WTC11 (cell line): Measurements from ENCODE around the gene COL16A1. TPM values are rescaled to one million over a fixed set of nuclear protein-coding genes. Genes with fewer than 3 reads are reported as not detected.
A peak's percentile ranks its signal among the peaks of the same experiment; 100 is the strongest.

ENCODE experiments used
- ATAC-seq: fragments of 200-7000 bp; cut with Tn5 transposase; 2 replicates; pipeline ENCODE4 v1.10.0; 2021; ENCODE audit warnings: mild to moderate bottlenecking, moderate library complexity
- CTCF ChIA-PET: fragments of 300-600 bp; sonication (Branson Sonifier 250); formaldehyde crosslinking; loops from one replicate; lab custom pipeline; 2021; ENCODE audit warnings: antibody characterized with exemption; lab: Charles Lee
- POLR2A ChIA-PET: fragments of 350-600 bp; sonication (Branson Sonifier 250); formaldehyde crosslinking; loops from one replicate; lab custom pipeline; 2021; ENCODE audit warnings: antibody characterized with exemption; lab: Charles Lee
- DNase-seq: peaks from one replicate; pipeline ENCODE4 v3.0.0; 2021; ENCODE audit warnings: low spot score
- H3K27ac Mint-ChIP-seq: 2 replicates; pipeline ENCODE4 v1.8.0; 2021; ENCODE audit warnings: mixed read lengths
- H3K27me3 Mint-ChIP-seq: 2 replicates; pipeline ENCODE4 v1.8.0; 2021; ENCODE audit warnings: low read depth, mild to moderate bottlenecking, moderate library complexity, mixed read lengths
- H3K36me3 Mint-ChIP-seq: 2 replicates; pipeline ENCODE4 v1.8.0; 2021; ENCODE audit warnings: mixed read lengths
- H3K4me1 Mint-ChIP-seq: 2 replicates; pipeline ENCODE4 v1.8.0; 2022; ENCODE audit warnings: mixed read lengths
- H3K4me3 Mint-ChIP-seq: 2 replicates; pipeline ENCODE4 v1.8.0; 2021; ENCODE audit warnings: mild to moderate bottlenecking, moderate library complexity, mixed read lengths
- H3K9me3 Mint-ChIP-seq: 2 replicates; pipeline ENCODE4 v1.8.0; 2021; ENCODE audit warnings: mixed read lengths
- CBFB ChIP-seq: sonication (generic); formaldehyde crosslinking; IDR thresholded peaks from 2 replicates; pipeline ENCODE4 v1.8.1; 2022; ENCODE audit warnings: mild to moderate bottlenecking, low read depth, missing genetic modification reagents
- CREM ChIP-seq: sonication (generic); formaldehyde crosslinking; IDR thresholded peaks from 2 replicates; pipeline ENCODE4 v1.8.1; 2022; ENCODE audit warnings: mild to moderate bottlenecking, missing genetic modification reagents, moderate library complexity
- CTCF ChIP-seq: fragments of 200-600 bp; IDR thresholded peaks from 2 replicates; pipeline ENCODE4 v1.8.0; 2022; ENCODE audit warnings: antibody characterized with exemption
- ELF4 ChIP-seq: sonication (generic); formaldehyde crosslinking; IDR thresholded peaks from 2 replicates; pipeline ENCODE4 v1.8.1; 2022; ENCODE audit warnings: low read depth, mild to moderate bottlenecking, moderate library complexity, missing genetic modification reagents
- EMX1 ChIP-seq: fragments of 250-450 bp; sonication (Bioruptor Pico); IDR thresholded peaks from 2 replicates; pipeline ENCODE4 v1.8.0; 2021; ENCODE audit warnings: mild to moderate bottlenecking
- FOXP1 ChIP-seq: sonication (generic); formaldehyde crosslinking; IDR thresholded peaks from 2 replicates; pipeline ENCODE4 v1.8.0; 2022; ENCODE audit warnings: missing genetic modification reagents, mild to moderate bottlenecking, moderate library complexity, borderline replicate concordance
- NFATC4 ChIP-seq: fragments of 250-450 bp; sonication (Bioruptor Pico); IDR thresholded peaks from 2 replicates; pipeline ENCODE4 v1.9.0; 2021; ENCODE audit warnings: mild to moderate bottlenecking
- NFYB ChIP-seq: sonication (generic); formaldehyde crosslinking; conservative IDR thresholded peaks from 2 replicates; pipeline ENCODE4 v1.8.0; 2022; ENCODE audit warnings: low read depth, missing genetic modification reagents
- NR3C1 ChIP-seq: sonication (generic); formaldehyde crosslinking; conservative IDR thresholded peaks from 2 replicates; pipeline ENCODE4 v1.8.1; 2023; ENCODE audit warnings: low read depth, mild to moderate bottlenecking, missing genetic modification reagents
- RELA ChIP-seq: sonication (generic); formaldehyde crosslinking; IDR thresholded peaks from 2 replicates; pipeline ENCODE4 v1.8.1; 2022; ENCODE audit warnings: missing genetic modification reagents, mild to moderate bottlenecking, borderline replicate concordance
- STAT6 ChIP-seq: sonication (generic); formaldehyde crosslinking; conservative IDR thresholded peaks from 2 replicates; pipeline ENCODE4 v1.8.1; 2023; ENCODE audit warnings: mild to moderate bottlenecking, low read depth, missing genetic modification reagents, moderate library complexity
- TEAD1 ChIP-seq: sonication (generic); formaldehyde crosslinking; IDR thresholded peaks from 2 replicates; pipeline ENCODE4 v1.8.0; 2022; ENCODE audit warnings: mild to moderate bottlenecking, missing genetic modification reagents
- USF2 ChIP-seq: sonication (generic); formaldehyde crosslinking; IDR thresholded peaks from 2 replicates; pipeline ENCODE4 v1.8.1; 2023; ENCODE audit warnings: mild to moderate bottlenecking, missing genetic modification reagents, moderate library complexity
- ZBTB21 ChIP-seq: sonication (generic); formaldehyde crosslinking; IDR thresholded peaks from 2 replicates; pipeline ENCODE4 v1.8.1; 2023; ENCODE audit warnings: mild to moderate bottlenecking, missing genetic modification reagents, borderline replicate concordance
- ZBTB43 ChIP-seq: sonication (generic); formaldehyde crosslinking; IDR thresholded peaks from 2 replicates; pipeline ENCODE4 v1.8.1; 2023; ENCODE audit warnings: mild to moderate bottlenecking, missing genetic modification reagents
- ZNF281 ChIP-seq: sonication (generic); formaldehyde crosslinking; IDR thresholded peaks from 2 replicates; pipeline ENCODE4 v1.8.0; 2023; ENCODE audit warnings: mild to moderate bottlenecking, missing genetic modification reagents
- ZNF416 ChIP-seq: fragments of 250-450 bp; sonication (Bioruptor Pico); IDR thresholded peaks from 2 replicates; pipeline ENCODE4 v1.9.0; 2021; ENCODE audit warnings: mild to moderate bottlenecking, inconsistent platforms
- total RNA-seq: library from RNA; stranded (reverse); gene quantifications from 3 replicates; pipeline ENCODE4 v1.2.3, GENCODE V29; 2021
- TF ChIP-seq, protein P1 (sequence below): fragments of 250-450 bp; sonication (Bioruptor Pico); IDR thresholded peaks from 2 replicates; pipeline ENCODE4 v1.9.0; 2021; ENCODE audit warnings: moderate library complexity, mild to moderate bottlenecking, inconsistent platforms, borderline replicate concordance
- TF ChIP-seq, protein P2 (sequence below): fragments of 250-450 bp; sonication (Bioruptor Pico); conservative IDR thresholded peaks from 2 replicates; pipeline ENCODE4 v1.9.0; 2021; ENCODE audit warnings: mild to moderate bottlenecking

COL16A1 gene
- total RNA-seq, 1 experiment from 2014 or later = 8.8 TPM

DNA sequence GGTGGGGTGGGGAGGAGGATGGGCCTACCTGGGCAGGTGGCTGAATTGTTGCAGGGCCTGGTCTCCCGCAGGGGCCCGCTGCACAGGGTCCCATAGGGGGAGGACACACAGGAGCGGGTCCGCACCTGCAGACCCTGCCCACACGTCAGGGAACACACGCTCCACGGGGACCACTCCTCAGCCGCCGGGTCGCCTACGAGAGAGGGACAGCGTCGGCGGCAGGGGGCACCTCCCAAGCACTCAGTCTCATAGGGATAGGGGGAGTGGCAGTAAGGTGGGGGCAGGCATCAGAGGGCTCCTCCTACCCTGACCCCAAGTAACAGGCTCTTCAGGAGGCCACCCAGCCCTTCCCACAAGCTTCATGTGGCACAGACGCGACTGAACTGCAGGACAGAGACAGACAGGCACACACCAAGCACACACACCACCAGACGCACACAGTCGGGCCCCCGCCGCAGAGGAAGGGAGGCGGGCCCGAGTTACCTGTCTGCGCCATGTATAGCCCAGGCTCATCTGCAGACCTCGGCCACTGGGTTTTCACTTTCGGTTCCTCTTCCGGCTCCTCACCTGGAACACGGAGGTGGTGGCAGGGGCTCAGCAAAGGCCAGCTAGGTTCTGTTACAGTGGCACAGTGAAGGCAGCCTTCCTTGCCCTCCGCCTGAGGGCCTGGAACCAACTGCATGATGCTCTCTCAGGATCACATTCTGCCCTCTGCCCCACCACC is 40.5 kb upstream of the COL16A1 start (continued):
- TF ChIP-seq STAT6 (CRISPR knock-in tag) = no peak
- TF ChIP-seq, protein P1, sequence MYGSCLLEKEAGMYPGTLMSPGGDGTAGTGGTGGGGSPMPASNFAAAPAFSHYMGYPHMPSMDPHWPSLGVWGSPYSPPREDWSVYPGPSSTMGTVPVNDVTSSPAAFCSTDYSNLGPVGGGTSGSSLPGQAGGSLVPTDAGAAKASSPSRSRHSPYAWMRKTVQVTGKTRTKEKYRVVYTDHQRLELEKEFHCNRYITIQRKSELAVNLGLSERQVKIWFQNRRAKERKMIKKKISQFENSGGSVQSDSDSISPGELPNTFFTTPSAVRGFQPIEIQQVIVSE = no peak
- no peak for TF ChIP-seq USF2 (CRISPR knock-in tag)
- TF ChIP-seq, protein P2, sequence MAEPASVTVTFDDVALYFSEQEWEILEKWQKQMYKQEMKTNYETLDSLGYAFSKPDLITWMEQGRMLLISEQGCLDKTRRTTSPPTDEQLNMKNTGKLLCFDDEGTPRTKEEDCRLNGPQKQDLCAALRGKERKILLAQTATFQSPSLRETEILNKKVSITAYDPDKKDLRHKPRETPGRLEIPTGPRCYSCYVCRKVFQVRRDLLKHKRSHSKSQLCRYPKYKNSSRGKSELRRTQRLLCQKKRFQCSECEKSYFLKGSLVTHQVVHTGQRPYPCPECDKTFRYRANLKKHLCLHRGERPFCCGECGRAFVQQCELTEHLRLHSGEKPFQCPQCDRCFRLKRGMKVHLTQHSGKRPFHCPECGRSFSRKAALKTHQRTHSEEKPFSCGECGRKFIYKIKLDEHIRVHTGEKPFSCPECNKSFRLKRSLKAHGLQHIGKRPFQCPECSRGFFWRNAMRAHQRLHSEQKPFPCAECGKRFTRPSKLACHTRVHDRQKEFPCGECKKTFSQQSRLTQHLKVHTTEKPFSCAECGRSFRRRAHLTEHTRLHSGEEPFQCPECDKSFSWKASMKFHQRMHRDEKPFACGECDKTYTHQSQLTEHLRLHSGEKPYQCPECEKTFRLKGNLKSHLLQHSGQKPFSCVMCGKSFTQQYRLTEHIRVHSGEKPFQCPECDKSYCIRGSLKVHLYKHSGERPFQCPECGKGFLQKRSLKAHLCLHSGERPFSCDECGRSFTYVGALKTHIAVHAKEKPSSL (CRISPR knock-in tag) = no peak
- no peak for TF ChIP-seq ELF4 (CRISPR knock-in tag)
- no peak for TF ChIP-seq ZBTB21 (CRISPR knock-in tag)
- TF ChIP-seq FOXP1 = no peak
- TF ChIP-seq ZNF281 (CRISPR knock-in tag) = no peak
- TF ChIP-seq TEAD1 (CRISPR knock-in tag) = no peak
- no peak for TF ChIP-seq CREM

DNA sequence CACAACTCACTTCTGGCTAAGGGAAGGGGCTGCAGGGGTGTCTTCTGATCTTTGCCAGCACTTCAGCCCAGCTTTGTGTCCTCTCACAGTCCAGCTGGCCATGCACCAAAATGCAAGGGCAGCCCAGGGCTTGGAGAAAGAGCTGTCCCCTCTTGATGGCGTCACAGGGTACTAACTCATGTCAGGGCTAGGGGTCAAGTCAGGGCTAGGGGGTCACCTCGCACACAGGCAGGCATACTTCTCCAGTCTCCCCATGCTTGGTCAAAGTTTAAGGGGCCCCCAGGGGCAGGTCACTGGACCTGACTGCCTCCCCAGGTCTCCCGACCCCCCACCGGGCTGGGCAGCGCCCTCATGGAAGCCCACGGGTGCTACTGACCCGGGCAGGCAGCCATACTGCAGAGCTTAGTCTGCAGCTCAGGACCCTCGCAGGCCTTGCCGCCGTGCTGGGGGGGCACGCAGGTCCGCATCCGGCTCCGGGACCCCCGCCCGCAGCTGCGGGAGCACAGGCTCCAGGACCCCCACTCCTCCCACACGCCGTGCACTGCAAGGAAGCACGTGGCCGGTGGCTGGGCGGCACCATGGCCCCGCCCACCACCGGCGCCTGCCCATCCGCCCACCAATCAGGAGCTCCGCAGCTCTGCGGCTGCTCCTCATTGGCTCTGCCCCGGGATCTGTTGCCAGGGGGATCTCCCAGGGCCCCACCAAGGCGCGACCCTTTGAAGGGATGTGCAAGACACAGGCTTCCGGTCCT is 38.8 kb upstream of the COL16A1 start:
- no peak overlapping the region for H3K4me3 Mint-ChIP-seq
- ATAC-seq = peak; percentile 43
- DNase-seq = peak; percentile 58
- TF ChIP-seq NFATC4 (CRISPR knock-in tag) (no peak), EMX1 (CRISPR knock-in tag) (no peak), ZNF416 (no peak), ZBTB43 (no peak), CREM (no peak), NR3C1 (CRISPR knock-in tag) (no peak), CBFB (CRISPR knock-in tag) (no peak), RELA (CRISPR knock-in tag) (no peak), NFYB (CRISPR knock-in tag) (peak; percentile 73), STAT6 (CRISPR knock-in tag) (no peak), CTCF (no peak)

More for the DNA sequence above, 38.8 kb upstream of the COL16A1 start:
- Mint-ChIP-seq H3K36me3 (no peaks in the 10 kb centered on the region), H3K27ac (no peak overlapping the region), H3K9me3 (no peaks in the 10 kb centered on the region), H3K4me1 (peaks cover 32% of the 10 kb centered on the region), H3K27me3 (no peaks in the 10 kb centered on the region)
- CTCF ChIA-PET = interaction anchor here (0.6 to 14.7 kb wide), 10 partner anchors 15 to 194 kb away, joined by 3 to 179 read pairs (median 4); no protein-coding TSS in a partner anchor
- POLR2A ChIA-PET = no interaction called here
